ENCODE results near the gene KDM4B. TPM values are rescaled to one million over a fixed set of nuclear protein-coding genes. Genes with fewer than 3 reads are reported as not detected.

Gene KDM4B
- total and polyA plus RNA-seq, 12 donors, result 12.4 to 35.8 (median 30.3) TPM

DNA sequence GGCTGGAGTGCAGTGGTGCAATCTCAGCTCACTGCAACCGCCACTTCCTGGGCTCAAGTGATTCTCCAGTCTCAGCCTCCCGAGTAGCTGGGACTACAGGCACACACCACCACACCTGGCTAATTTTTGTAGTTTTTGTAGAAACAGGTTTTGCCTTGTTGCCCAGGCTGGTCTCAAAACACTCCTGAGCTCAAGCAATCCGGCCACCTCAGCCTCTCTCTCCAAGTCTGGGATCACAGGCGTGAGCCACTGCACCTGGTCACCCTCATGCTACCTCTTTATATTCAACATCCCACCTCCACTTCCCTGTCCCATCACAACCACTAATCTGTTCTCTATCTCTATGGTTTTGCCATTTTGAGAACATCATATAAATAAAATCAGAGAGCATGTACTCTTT is 216.0 kb downstream of the KDM4B start:
- Histone ChIP-seq H3K36me3 (no peaks in the 10 kb centered on the region), H3K27me3 (peaks cover 0 to 6% (median 0%) of the 10 kb centered on the region in 7 donors), H3K9me3 (no peaks in the 10 kb centered on the region), H3K4me3 (no peak overlapping the region), H3K4me1 (no peaks in the 10 kb centered on the region), H3K27ac (no peak overlapping the region)
- intact Hi-C loops (cut with DNase I), result no loop called here
- DNase-seq, result no peak
- ATAC-seq, result no peak
- TF ChIP-seq, protein P1, sequence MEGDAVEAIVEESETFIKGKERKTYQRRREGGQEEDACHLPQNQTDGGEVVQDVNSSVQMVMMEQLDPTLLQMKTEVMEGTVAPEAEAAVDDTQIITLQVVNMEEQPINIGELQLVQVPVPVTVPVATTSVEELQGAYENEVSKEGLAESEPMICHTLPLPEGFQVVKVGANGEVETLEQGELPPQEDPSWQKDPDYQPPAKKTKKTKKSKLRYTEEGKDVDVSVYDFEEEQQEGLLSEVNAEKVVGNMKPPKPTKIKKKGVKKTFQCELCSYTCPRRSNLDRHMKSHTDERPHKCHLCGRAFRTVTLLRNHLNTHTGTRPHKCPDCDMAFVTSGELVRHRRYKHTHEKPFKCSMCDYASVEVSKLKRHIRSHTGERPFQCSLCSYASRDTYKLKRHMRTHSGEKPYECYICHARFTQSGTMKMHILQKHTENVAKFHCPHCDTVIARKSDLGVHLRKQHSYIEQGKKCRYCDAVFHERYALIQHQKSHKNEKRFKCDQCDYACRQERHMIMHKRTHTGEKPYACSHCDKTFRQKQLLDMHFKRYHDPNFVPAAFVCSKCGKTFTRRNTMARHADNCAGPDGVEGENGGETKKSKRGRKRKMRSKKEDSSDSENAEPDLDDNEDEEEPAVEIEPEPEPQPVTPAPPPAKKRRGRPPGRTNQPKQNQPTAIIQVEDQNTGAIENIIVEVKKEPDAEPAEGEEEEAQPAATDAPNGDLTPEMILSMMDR (IDR thresholded peaks at IDR 0.05), result no peak
- 89 to 91% methylated on average over 4 of the region's 4 CpGs for WGBS, 2 donors

DNA sequence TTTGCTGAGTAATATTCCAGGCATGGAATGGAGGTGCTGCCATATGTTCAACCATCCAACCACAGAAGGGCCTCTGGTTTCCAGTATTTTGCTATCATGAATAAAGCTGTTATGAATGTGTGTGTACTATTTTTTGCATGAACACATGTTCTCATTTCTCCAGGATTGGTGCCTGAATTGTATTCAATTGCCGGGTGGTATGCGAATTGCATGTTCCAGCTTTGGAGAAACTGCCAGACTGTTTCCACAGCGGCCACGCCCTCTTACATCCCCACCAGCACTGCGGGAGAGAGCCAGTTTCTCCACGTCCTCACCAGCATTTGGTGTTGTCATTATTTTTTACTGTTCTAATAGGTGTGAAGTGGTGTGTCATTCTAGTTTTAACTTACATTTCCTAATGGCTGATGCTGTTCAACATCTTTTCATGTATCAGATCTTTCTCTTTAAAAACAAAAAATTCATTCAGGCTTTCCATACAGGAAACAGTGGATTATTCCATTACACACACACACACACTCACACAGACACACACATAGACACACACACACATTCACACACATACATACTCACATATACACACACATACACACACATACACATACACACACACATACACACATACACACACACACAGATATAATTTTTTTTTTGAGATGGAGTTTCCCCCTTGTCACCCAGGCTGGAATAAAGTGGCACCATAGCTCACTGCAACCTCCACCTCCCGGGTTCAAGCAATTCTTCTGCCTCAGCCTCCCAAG is 217.6 kb downstream of the KDM4B start:
- DNase-seq (no peak), ATAC-seq (no peak)
- H3K4me1 ChIP-seq, result no peaks in the 10 kb centered on the region
- TF ChIP-seq, protein P1 (IDR thresholded peaks at IDR 0.05), result no peak
- intact Hi-C loops (cut with DNase I), result no loop called here
- no peak overlapping the region for H3K4me3 ChIP-seq
- H3K36me3 ChIP-seq, result no peaks in the 10 kb centered on the region
- 70 to 74% methylated on average over 7 of the region's 7 CpGs for WGBS, 2 donors
- no peaks in the 10 kb centered on the region for H3K9me3 ChIP-seq
- H3K27me3 ChIP-seq, result peaks cover 0 to 6% (median 0%) of the 10 kb centered on the region in 7 donors
- no peak overlapping the region for H3K27ac ChIP-seq

DNA sequence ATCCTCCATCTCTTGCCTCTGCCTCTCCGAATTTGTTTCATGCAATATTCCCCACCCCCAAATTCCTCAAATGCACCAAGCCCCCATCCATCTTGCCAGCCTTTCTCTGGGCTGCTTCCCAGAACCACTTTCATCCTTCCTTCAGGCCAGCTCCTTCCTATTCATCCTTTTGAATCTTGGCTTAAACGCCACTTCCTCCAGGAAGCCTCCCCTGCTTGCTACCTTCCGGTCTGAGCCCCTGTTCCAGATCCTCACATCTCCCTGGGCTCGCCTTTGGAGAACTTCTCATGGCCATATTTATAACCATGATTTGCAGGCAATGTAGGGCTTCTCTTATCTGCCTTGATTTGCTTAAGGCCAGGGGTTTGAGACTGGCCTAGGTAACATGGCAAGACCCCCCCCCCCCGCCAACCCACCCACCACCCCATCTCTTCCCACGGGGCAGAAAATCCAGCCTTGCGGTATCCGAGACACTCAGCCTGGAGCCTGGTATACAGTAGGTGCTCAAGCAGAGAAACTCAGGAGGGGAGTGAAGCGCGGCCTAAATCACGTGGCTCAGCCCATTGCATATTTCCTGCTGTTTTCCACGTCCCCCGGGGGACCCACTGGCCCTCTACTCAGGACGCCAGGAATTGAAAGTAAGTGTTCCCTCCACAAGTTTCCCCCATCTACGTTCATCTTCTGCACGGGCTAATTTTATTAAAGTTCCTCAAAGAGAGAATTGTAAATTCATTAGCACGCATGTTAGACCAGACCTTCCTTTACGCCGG is 219.8 kb downstream of the KDM4B start:
- H3K36me3 ChIP-seq, result no peaks in the 10 kb centered on the region
- H3K4me1 ChIP-seq, result no peaks in the 10 kb centered on the region
- H3K4me3 ChIP-seq, result no peak overlapping the region
- H3K27ac ChIP-seq, result no peak overlapping the region
- no peaks in the 10 kb centered on the region for H3K27me3 ChIP-seq
- ATAC-seq, result no peak
- no peak for DNase-seq
- TF ChIP-seq, protein P1 (IDR thresholded peaks at IDR 0.05), result no peak
- 52 to 53% methylated on average over 19 of the region's 19 CpGs for WGBS, 2 donors
- intact Hi-C loops (cut with DNase I), result no loop called here
- H3K9me3 ChIP-seq, result no peaks in the 10 kb centered on the region

DNA sequence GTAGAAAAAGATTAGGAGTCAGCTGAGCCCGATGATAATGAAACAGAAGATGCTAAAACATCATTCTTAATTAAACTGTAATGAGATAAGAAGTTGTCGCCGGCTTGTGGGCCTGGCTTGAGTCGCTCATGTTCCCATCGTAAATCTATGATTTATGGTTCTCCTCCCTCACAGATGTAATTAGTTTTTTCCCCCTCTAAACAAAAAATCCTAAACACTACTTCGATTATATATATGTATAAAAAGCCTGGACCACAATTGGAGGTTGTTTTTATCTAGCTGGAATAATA is 220.3 kb downstream of the KDM4B start:
- DNase-seq, result no peak
- ATAC-seq, result no peak
- H3K27ac ChIP-seq, result no peak overlapping the region
- intact Hi-C loops (cut with DNase I), result no loop called here
- no peaks in the 10 kb centered on the region for H3K36me3 ChIP-seq
- H3K9me3 ChIP-seq, result no peaks in the 10 kb centered on the region
- TF ChIP-seq, protein P1 (IDR thresholded peaks at IDR 0.05), result no peak
- H3K4me3 ChIP-seq, result no peak overlapping the region
- no peaks in the 10 kb centered on the region for H3K4me1 ChIP-seq
- WGBS, 2 donors, result 47 to 56% methylated on average over 6 of the region's 6 CpGs
- peaks cover 0 to 1% (median 0%) of the 10 kb centered on the region in 7 donors for H3K27me3 ChIP-seq

All from heart right ventricle (tissue), 16 donors.